Measurements from ENCODE around the gene OR5T2.
"Not testable (repeated sequence)": the region's sequence is repeated elsewhere in the genome, so short reads cannot be mapped to it uniquely, and the experiment has no call there.

The OR5T2 gene

DNA sequence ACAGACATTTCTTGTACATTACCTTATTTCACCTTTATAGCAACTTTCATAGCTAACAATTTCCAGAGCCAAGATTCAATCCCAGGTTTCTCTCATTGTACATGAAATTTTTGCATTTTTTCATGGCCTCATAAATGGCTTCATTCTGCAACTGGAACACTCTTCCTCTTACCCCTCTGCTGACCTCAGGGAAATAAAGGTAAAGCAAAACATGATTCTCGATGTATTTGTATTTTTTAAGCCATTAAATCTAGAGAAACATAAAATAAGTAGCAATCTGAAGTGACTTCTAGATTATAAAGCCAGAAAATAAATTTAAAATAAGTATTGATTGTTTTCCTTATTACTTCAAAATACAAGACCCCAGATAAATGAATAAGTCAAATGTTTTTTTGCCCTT is at the start of gene OR5T2:
TSS of gene OR5T2 (minus strand) at position 101 of the 400 bp plus-strand sequence. CDS start 1,193 bp downstream, outside the sequence.
- in situ Hi-C loops (cut with MboI; ENCODE audit: low sequenced_read_pairs), result no loop called here

GRCh38 chr11:56273854-56274253 is 39.8 kb upstream of the OR5T2 start, which contains the start of gene OR5T1:
Gene OR5T1, plus strand, starts transcription at chr11:56274154. Its CDS starts 1,485 bp downstream, at chr11:56275639.
- in situ Hi-C loops (cut with MboI; ENCODE audit: low sequenced_read_pairs), result no loop called here

DNA sequence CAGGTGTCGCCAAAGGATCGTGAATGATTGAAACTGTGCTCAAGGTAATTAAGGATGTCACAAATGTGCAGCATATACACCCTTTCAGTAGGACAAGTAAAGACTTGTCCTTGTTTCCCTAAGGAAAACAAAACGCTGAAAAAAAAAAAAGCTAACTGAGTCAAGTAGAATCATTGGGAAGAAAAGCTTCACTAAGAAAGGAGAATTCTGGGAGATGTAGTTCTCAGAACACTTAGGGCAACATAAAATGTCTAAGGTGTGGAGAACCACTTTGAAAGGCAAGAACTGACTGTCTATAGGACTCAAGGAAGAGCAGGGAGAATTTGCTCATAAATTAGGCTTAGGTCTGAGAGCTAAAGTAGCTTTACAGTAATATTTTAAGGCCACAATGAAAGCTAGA is 37.0 kb upstream of the OR5T2 start:
- in situ Hi-C loops (cut with MboI; ENCODE audit: low sequenced_read_pairs), result no loop called here

DNA sequence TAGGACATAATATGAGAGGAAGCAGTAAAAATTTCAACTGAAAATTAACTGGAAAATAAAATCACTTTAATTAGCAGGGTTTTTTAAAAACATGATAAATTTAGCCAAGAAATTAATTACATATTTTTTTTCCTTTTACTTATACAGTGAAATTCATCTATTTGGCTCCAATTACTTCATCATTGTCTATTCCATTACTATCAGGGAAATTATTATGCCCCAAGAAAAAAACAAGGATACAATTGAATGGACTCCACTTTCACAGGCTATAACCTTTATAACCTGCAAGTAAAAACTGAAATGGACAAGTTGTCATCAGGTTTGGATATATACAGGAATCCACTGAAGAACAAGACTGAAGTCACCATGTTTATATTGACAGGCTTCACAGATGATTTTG is 17.9 kb upstream of the OR5T2 start, which contains the start of gene OR5T3:
TSS of gene OR5T3 (plus strand) at position 301 of the 400 bp plus-strand sequence. CDS start at position 301, 0 bp downstream.
- in situ Hi-C loops (cut with MboI; ENCODE audit: low sequenced_read_pairs), result no loop called here

GRCh38 chr11:56219735-56220134 is 14.3 kb downstream of the OR5T2 start:
- in situ Hi-C loops (cut with MboI; ENCODE audit: low sequenced_read_pairs), result not testable (repeated sequence)

- in situ Hi-C loops (cut with MboI; ENCODE audit: low sequenced_read_pairs), result no loop called here
Observed at GRCh38 chr11:56214537-56214936, 19.5 kb downstream of the OR5T2 start.

DNA sequence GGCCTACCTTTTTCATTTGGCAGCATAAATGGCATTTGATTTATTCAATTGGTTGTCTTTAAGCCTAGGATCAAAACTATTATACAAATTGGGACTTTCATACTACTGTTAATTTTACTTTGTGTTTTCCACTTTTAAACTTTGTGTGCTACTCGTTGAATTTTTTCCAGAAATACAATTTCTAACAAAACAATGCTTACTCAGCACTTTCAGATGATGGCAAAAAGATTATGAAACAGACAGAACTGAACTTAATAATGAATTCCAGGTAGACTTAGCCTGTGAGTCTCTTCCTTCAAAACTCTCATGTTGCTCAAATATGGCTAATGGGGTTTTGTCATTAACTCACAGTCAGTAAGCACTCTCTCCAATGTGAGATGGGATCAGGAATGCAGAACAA is 26.3 kb downstream of the OR5T2 start:
- in situ Hi-C loops (cut with MboI; ENCODE audit: low sequenced_read_pairs), result no loop called here

GRCh38 chr11:56197367-56197766 is 36.7 kb downstream of the OR5T2 start:
- in situ Hi-C loops (cut with MboI; ENCODE audit: low sequenced_read_pairs), result no loop called here

DNA sequence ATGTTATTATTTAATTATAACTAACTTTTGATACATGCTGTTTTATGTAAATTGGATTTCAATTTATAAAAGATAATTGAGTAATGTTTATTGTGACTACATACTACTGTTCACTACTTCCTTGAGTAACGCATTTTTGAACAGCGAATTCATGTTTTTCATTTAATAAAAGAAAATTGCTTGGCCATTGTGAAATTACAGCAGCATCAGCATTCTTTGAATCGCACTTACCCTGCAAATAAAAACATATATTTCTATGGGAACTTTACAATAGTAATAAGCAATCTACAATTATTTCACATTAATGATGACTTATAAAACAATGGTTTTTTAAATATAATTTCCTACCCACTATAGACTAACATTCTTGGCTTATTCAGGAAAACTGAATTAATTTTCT is 37.4 kb downstream of the OR5T2 start:
- in situ Hi-C loops (cut with MboI; ENCODE audit: low sequenced_read_pairs), result no loop called here

- in situ Hi-C loops (cut with MboI; ENCODE audit: low sequenced_read_pairs), result no loop called here
Observed at GRCh38 chr11:56188602-56189001, 45.5 kb downstream of the OR5T2 start.

GRCh38 chr11:56183459-56183858 is 50.6 kb downstream of the OR5T2 start:
- in situ Hi-C loops (cut with MboI; ENCODE audit: low sequenced_read_pairs), result no loop called here

All from hTERT RPE-1 (cell line).